Epithelial cell of esophagus (primary cell): Measurements from ENCODE around the gene CASZ1.

ENCODE experiments used
- DNase-seq: peaks from one replicate; pipeline ENCODE4 v3.0.0; 2010; ENCODE audit warnings: low read depth
- H3K4me3 ChIP-seq: 2 replicates; pipeline ENCODE4 v1.5.1; 2011; ENCODE audit warnings: mild to moderate bottlenecking, low read length, control low read depth
- TF ChIP-seq, protein P1 (sequence below): IDR thresholded peaks from 2 replicates; pipeline ENCODE4 v1.5.1; 2011; ENCODE audit warnings: low read depth, mild to moderate bottlenecking, low read length, control low read depth, inconsistent platforms; ENCODE audit not compliant: insufficient read depth; ENCODE audit errors: missing control alignments

Gene CASZ1

DNA sequence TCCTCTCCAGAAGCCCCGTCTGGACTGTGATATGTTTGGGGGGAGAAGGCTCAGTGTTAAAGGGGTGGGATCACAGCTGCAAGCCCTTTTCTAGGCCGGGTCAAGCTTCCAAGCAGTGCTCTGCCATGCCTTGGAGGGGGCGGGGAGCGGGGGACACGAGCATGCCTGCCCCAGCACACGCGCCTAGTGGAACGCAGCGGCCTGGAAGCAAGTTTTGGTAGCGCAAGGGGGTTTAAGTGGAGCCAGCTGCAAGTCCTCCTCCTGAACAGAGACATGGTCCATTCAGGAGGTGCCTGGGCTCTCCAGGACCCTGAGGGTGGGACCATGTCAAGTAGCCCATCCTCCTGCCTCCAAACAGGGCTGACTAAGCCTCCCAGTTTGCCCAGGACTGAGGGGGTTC is 112.2 kb downstream of the CASZ1 start:
- TF ChIP-seq, protein P1, sequence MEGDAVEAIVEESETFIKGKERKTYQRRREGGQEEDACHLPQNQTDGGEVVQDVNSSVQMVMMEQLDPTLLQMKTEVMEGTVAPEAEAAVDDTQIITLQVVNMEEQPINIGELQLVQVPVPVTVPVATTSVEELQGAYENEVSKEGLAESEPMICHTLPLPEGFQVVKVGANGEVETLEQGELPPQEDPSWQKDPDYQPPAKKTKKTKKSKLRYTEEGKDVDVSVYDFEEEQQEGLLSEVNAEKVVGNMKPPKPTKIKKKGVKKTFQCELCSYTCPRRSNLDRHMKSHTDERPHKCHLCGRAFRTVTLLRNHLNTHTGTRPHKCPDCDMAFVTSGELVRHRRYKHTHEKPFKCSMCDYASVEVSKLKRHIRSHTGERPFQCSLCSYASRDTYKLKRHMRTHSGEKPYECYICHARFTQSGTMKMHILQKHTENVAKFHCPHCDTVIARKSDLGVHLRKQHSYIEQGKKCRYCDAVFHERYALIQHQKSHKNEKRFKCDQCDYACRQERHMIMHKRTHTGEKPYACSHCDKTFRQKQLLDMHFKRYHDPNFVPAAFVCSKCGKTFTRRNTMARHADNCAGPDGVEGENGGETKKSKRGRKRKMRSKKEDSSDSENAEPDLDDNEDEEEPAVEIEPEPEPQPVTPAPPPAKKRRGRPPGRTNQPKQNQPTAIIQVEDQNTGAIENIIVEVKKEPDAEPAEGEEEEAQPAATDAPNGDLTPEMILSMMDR, result no peak
- DNase-seq, result no peak
- H3K4me3 ChIP-seq, result no peak overlapping the region

DNA sequence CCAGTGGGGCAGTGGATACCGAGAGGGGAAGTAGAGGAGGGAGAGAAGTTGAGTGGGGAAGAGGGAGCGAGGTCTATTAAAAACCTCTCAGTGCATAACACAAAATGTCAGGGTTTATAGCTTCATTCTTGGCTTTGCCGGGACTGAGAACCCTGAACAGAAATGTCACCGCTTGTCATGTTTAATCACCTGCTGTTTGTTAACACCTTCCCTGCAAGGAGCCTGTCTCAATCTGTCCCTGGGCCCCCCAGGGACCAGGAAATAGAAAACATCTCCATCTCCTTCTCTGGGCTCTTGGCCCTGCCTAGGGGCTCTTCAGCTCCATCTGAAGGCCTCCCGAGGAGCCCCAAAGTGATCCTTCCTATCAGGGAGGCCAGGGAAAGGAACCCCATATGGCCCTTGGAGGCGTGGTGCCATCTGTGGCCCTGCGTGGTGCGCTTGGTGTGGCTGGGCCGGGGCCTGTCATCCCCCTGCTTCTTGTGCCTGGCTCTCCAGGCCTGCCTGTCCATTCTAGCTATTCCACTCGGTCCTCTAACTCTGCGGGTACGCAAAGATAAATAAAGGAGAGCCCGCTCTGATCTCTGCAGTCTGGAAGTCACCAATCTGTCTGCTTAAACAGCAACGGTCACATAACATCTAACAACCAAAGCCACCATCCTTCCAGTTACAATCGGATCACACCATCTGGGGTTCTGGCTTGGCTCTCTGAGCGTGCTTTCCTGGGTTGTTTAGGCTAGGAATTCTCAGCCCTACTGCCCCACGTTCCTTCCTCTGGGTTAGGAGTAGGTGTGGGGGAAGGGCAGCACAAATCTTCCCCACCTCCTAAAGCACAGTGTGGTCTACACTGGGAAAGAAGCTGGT is 113.8 kb downstream of the CASZ1 start:
- TF ChIP-seq, protein P1, result no peak
- no peak overlapping the region for H3K4me3 ChIP-seq
- DNase-seq, result no peak

DNA sequence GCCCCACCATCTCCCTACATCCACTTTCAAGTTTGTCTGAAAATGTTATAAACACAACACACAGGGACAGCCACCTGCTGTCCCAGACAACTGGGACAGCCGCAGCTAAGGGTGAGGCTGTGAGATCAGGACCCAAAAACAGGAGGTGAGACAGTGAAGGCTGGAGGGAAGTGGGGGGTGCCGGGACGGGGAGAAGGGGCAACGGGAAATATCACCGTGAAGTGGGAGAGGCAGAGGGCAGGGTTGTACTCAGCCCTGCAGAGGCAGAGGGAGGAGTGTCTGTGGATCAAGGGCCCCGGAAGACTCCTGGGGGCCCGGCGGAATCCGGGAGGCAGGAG is 114.4 kb downstream of the CASZ1 start:
- H3K4me3 ChIP-seq, result no peak overlapping the region
- TF ChIP-seq, protein P1, result no peak
- DNase-seq, result no peak

DNA sequence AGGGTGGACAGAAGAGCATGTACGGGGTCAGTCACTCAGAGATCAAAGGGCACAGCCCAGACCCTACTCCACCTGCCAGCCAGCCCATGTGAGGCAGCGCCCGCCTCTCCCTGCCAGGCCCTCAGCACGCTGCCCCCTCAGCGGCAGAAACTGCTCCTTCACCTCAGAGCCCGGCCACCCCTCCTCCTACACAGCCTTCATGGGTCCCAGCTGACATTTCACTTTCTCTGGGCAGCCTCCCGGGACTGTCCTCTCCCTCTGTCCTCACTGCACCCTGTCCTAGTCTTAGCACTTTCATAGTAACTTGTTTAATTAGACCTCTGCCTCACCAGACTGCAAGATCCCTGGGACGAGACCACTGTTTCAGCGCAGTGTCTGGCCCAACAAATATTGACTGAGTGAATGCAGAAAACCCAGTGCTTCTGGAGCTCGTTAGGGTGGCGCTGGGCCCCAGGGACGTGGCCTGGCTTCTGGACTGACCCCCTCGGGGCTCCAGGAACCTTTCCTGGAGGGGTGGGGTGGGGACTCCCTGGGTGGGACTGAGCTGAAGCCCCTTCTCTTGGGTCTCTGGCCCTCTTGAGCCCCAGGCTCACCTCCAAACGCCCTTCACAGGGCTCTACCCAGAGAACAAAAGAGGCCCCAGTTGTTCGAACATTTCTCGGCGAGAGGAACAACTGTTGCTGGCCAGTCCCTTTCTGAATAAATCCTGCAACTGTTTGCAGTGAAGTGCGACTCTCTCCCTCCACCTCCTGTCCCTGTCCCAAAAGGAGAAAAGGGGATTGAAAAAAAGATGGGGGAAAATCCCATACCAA is 114.9 kb downstream of the CASZ1 start:
- H3K4me3 ChIP-seq, result no peak overlapping the region
- no peak for DNase-seq
- TF ChIP-seq, protein P1, result no peak

DNA sequence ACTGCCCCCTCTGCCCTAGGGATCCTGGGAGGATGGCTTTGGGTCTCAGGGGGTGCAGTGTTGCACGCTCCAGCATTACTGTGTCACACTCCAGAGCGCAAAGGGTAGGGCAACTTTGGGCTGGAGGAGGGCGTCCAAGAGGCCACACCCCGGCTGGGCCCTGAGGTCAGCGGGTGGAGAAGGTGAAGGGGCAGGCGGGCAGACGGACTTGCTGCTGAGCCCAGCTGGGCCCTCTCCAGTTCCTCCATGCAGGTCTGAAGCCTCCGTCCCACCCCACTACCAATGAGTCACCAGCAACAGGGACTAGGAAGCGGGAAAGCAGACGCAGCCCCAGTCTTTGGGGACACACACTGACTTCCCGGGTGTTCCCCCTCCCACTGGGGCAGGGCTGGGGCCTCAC is 116.0 kb downstream of the CASZ1 start:
- H3K4me3 ChIP-seq, result no peak overlapping the region
- TF ChIP-seq, protein P1, result no peak
- DNase-seq, result no peak

DNA sequence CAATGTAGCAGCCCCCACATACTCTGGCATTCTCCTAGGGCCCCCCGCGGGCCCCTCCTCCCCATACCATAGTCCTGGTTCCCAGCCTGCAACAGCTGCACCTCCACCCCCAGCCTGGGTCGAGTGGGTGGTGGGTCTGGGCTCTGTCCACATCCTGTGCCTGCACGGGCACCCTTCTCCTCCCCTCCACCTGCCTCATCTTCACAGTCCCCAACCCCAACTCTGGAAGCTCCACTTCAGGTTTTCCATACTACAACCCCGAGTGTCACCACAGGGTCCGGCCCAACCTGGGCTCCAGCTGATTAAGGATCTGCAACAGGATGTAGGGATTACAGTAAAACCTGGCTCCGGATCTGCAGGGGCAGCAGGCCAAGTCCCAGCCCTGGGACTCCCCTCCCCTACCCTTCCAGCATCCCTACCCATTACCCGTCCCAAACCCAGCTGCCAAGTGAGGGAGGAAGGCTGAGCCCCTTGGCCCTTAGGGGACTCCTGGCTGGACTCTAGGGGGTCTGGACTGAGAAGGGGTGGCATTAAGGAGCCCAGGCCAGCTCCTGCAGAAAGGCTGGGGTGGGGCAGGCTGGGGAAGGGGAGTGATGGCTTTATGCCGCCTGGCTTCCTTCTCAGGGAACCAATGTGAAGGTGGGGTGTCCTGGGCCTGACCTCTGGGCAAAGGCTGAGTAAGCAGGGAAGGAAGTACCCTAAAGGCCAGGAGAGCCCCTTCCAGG is 116.8 kb downstream of the CASZ1 start:
- TF ChIP-seq, protein P1, result no peak
- DNase-seq, result peak; percentile 75
- no peak overlapping the region for H3K4me3 ChIP-seq
